ENCODE measurements around the gene DIP2C.

Gene DIP2C

DNA sequence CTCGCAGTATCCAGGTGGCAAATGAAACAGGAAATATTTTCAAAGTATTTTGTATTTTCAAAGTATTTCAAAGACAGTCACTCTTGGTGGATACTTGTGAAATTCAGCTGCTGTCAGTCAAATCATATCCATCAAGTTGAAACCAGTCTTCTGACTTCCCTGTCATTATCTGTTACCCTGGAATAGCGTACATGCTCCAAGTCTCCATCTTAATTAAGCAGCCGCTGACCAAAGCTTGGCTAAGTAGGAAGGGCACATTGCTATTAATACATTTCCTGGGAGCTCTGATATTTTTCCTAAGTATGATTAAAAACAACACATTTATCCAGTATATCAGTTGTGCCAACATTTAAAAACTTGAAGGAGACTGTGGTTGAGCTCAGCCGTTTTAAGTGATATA, 442.0 kb downstream of the DIP2C start:
- DNase-seq: no peak

DNA sequence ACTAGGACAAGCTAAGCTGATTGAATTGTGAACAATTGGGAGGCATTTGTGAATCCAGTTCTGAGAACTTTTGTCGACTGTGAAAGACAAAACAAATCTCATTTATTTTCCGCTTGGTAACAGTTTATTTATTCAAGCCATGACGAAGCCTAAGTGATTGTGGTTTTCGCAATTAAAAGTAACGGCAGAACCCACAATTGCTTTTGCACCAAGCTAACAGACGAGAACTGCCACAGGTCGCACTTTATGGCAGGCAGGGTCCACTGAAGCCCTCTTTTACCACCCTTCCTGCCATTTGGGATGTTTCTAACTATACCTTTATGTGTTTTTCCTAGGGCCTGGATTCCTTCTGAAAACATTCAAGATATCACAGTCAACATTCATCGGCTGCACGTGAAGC, 443.0 kb downstream of the DIP2C start:
- DNase-seq: no peak

DNA sequence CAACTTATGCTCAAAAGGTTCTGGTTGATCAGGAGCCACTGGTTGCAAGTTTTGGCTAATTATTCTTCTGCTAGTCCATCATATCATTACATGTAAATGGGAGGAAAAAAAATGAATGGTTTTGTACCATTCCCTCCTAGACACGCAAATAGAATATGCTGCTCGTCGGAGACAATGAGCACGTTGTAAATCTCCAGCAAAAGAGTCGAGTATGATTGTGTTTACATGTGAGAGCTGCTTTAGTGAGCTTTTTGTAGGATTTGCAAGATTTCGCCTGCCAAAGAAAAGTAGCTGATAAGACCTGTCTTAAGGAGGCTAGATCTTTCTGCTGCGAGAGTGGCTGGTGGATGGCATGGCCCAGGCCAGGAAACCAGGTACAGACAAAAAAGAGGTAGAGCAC, 445.2 kb downstream of the DIP2C start:
- no peak for DNase-seq

DNA sequence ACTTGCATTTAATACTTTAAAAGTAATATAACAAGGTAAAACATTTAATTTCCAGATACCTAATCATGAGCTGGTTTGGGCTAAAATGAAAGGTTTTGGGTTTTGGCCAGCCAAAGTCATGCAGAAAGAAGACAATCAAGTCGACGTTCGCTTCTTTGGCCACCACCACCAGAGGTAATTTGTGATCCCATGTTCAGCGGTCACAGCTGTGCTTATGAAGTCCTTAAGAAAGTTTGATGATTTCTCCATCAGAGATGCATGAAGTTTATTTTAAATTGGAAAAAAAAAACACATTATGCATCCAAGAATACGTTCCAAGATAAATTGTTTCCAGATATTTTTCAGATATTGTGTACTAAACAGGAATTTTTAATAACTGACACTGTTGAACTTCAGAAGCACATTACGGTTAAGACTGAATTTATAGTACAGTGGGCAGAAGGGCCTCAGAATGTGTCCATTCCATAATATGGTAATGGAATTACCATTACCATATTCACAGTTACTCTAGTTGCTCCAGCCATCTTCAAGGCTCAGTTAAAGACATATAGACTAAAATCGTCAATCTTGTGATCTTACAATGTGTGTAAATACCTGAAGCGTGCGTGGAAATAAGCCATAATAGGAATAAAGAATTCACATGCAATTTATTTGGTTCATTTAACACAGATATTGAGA, 447.4 kb downstream of the DIP2C start:
- DNase-seq: no peak

DNA sequence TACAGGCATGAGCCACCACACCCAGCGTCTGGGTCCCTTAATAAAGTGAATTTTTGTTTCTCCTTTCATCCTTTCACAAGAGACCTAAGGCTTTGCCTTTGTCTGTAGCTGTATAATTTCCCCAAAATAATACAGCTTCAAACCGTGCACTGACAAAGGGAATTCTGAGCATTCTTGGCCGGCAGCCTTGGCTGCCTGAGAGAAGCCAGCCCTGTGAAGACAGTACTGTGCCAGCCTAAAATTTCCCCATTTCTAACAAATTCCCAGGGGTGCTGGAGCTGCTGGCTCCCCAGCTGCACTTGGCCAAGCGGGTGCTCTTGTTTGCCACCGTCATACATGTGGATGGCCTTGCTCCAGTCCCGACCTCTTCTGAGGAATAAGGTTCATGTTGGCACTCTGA, 448.0 kb downstream of the DIP2C start:
- no peak for DNase-seq

DNA sequence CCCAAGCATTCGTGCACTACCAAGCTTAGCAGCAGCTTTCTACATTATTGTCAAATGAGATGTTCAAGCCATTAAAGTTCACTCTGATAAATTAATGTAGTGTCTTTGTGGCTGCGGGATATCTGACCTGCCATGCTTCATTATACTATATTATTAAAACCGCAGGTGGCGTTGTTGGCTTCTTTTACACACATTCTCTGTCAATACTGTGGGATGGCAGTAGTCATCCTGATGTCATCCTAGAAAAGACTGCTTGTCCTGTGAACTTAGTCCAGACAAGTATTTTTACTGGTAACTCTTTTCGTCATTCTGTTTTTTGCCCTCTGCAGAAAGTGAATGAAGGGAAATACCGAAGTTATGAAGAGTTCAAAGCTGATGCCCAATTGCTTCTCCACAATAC, 450.4 kb downstream of the DIP2C start:
- DNase-seq: no peak

DNA sequence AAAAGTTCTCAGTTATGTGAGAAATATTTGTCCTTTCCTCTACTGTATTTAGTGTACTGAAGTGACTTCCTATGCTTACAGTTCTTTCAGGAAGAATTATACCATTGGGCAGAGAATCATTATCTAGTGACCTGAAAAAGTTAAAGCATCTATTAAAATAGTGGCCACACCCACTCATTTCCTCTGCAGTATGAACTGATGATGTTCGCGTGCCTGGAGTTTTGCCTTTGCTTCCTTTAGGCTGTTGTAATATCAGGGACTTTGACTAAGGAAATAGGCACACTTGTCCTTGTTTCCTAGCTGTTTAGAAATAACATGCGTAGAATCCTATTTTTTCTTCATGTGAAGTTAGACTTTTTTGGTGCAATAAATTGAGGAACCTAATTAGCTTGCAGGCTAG, 453.6 kb downstream of the DIP2C start:
- no peak for DNase-seq

DNA sequence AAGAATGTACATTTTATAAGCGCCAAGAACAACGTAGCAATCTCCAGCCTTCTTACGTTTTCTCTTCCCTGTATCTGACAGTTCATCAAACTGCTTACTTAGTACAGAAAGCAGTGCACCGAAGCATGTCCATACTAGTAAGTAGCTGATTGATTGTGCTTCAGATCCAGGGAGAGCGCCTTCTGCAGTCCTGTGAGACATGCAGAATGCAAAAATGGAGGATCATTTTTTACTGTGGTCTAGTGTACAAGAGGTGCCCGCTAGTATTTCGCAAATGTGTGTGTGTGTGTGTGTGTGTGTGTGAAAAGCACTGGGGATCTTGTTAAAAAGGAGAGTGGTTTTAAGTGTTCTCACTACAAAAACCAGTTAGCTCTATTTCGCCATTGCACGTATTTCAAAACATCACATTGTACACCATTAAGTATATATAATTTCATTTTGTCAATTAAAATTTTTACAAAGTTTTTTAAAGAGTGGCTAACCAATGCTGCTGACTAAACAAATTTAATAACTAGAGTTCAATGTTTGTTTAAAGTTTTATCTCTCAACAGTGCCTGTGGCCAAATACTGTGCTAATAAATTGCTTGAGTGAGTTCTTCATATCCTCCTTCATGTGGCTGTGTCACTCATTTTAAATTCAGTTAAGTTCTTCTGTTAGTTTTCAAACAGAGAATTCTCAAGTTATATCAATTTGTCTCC, 454.6 kb downstream of the DIP2C start:
- DNase-seq: no peak

DNA sequence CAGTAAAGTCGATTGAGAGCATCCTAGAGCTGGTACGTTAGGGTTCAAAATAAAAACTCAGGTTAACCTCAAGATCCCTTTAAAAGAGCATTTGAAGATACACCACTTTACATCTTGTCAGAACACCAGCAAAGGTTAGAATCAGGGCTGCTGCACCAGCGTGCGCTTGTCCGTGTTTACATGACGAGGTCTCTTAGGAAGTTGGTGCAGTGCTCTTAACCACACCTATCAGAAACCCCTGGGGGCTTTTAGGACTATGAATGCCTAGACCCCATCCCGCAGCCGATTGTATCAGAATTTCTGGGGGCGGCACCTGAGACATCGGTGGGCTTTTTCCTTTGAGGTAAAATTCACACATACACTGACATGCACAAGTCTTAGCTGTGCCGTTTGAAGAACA, 456.6 kb downstream of the DIP2C start:
- no peak for DNase-seq

DNA sequence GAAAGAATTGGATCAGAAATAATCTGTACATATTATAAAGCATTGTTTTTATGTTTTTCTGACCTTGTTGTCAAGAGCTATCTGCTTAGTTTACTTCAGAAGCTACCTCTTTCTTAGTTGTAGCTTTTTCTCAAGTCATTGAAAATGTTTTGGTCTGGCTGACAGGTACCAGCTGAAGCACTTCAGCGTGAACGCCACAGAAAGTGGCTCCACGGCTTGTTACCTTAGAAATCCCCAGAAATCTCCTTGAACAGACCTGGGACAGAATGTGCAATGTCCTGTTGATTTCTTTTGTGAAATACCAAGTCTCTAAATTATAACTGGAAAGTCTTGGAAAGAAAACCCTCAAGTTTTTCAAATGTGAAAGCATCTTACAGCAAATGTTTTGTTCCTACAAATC, 457.4 kb downstream of the DIP2C start:
- DNase-seq: no peak

DNA sequence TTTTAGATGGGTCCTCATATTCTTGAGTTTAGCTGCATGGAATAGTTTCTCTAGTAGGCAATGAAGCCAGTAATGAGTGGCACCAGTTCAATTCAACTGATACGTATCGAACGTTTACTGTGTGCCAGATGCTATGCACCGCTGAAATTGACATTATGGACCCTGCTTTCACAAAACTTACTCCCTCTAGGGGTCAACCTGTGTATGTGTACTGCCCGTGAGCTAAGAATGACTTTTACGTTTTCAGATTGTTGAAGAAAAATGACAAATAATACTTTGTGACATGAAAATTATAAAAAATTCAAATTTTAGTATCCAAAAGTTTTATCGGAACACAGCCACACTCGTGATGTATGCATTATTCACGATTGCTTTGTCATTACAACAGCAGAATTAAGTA, 458.7 kb downstream of the DIP2C start:
- DNase-seq: no peak

DNA sequence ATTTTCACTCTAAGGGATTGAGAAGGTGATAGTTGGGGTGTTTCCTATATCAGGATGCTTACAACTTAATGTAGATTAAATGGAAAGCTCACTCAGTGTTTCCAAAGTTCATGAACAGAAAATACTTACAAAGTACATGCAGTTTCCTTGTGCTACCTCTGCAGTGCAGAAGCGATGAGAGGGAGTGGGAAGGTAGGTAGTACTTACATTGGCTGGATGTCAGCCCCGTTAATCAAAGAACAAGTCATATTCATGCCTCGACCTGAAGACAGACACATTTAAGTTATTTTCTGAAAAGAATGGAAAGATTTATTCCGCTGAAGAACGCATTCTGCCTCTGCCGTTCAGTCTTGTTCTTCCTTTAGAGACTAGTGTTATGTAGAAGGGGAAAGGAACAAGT, 461.1 kb downstream of the DIP2C start:
- DNase-seq: no peak

DNA sequence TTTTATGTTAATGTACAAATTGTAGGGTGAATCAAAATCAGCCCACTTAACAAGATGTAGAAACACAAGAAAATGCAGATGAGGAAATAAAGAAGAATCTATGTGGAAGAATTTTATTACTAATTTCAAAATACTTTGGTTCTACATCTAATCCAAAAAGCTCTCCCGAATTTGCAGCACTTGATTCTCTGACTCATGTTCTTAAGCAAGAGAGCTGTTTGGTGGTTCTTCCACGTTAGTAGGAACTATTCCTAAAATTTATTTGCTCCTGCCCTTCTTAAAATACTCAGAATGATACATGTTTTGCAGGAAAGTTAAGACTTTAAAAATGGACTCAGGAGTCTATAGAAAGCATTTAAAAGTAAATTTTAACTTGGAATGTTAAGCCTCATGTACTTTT, 462.5 kb downstream of the DIP2C start:
- no peak for DNase-seq

DNA sequence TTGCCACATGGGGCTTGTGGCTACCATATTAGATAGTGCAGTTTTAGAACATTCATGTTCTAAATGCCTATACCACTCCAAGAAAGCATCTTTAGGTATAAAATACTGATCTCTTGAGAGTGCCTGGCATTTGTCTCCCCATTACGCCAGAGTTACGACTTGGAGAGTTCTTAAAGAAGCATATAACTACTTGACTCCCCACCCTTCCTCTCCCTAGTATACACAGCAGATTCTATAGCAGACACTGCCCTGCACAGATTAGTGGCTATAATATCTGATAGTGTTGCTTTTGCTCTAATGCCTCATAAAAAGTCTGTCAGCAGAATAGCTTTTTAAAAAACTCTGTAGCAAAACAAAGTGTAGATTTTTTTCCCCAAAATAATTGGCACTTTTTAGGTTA, 463.4 kb downstream of the DIP2C start:
- no peak for DNase-seq

DNA sequence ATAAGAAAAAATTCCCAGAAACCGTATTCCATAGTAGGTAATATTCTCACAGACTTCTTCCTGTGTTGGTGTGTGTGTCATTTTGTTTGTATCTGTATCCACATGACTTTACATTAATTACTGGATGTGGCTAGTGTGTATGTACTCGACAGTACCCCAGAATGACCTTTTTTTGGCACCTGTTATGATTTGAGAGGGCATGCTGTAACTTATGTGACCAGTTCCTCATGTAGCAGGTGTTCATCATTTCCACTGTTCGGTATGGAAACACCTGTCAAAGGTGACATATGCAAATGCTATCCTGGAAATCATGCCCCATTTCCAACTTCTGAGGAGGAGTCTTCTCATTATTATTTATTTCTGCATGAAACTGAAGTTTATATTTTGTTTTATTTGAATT, 464.9 kb downstream of the DIP2C start:
- DNase-seq: no peak

Measured in DMS79 treated with DMSO at 0.1 percent for 48 hours (cell line).